GM10266 (cell line): ENCODE data around the gene MIF.

Source experiments
- DNase-seq: peaks from one replicate; pipeline ENCODE4 v3.0.0; 2012; ENCODE audit errors: extremely low spot score
- TF ChIP-seq, protein P1 (sequence below): IDR thresholded peaks from 2 replicates; pipeline ENCODE4 v1.5.1; 2012; ENCODE audit warnings: mild to moderate bottlenecking, low read depth; ENCODE audit not compliant: control insufficient read depth, insufficient read depth; ENCODE audit errors: missing control alignments

MIF gene

DNA sequence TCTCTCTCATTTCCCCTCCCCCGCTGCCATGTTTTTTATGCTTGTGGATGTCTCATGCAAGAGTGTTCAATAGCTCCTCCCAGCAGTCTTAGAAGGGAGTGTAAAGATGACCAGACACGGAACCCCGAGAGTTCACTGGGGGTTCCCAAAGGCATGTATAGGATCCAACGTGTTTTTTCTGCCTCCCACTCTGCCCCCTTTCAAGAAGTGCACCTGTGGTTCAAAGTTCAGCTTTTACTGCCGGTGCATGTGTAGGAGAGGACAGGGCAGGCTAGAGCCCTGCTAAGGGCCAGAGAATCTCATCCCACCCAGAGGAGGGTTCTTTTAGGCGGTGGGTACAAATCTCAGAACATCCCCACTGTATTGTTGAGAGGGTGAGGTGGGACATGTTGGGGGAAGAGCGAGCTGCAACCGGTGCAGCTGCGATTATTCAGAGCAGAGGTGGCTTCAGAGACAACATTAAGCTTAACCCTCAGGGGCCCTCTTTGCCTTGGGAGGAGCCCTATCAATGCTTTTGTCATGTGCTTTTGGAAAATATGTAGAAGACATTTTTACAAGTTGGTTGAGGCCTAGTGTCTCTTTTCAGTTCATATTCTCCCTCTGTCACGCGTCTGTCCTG, 14.5 kb downstream of the MIF start:
- DNase-seq = no peak
- TF ChIP-seq, protein P1, sequence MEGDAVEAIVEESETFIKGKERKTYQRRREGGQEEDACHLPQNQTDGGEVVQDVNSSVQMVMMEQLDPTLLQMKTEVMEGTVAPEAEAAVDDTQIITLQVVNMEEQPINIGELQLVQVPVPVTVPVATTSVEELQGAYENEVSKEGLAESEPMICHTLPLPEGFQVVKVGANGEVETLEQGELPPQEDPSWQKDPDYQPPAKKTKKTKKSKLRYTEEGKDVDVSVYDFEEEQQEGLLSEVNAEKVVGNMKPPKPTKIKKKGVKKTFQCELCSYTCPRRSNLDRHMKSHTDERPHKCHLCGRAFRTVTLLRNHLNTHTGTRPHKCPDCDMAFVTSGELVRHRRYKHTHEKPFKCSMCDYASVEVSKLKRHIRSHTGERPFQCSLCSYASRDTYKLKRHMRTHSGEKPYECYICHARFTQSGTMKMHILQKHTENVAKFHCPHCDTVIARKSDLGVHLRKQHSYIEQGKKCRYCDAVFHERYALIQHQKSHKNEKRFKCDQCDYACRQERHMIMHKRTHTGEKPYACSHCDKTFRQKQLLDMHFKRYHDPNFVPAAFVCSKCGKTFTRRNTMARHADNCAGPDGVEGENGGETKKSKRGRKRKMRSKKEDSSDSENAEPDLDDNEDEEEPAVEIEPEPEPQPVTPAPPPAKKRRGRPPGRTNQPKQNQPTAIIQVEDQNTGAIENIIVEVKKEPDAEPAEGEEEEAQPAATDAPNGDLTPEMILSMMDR = no peak

DNA sequence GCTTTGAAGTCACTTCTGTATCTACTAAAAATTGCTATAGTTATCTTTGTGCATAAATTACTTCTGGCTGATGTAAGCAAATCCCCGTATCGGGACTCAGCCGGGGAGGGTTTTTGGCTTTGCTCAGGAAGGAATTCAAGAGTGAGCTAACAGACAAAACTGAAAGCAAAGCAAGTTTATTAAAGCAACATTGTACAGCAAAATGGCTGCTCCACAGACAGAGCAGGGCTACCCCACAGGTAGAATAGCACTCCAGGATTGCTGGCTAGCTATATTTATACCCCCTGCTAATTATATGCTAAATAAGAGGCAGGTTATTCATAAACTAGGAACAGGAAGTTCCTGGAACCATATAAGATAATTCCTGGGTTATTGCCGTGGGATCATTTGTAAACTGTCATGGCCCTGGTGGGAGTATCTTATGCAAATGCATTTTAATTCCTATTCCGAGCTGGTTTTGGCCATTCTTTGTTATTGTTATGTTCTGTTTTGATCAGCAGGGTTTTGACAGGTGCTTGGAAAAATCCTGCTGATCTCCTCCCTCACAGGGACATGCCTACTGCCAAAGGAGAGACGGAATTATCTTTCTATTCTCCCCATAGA, 15.2 kb downstream of the MIF start:
- TF ChIP-seq, protein P1 = no peak
- no peak for DNase-seq

- no peak for DNase-seq
- TF ChIP-seq, protein P1 = no peak
Measured at GRCh38 chr22:23910496-23911190, 16.5 kb downstream of the MIF start.

- DNase-seq = no peak
- TF ChIP-seq, protein P1 = no peak
Measured at GRCh38 chr22:23911318-23911980, 17.3 kb downstream of the MIF start.

DNA sequence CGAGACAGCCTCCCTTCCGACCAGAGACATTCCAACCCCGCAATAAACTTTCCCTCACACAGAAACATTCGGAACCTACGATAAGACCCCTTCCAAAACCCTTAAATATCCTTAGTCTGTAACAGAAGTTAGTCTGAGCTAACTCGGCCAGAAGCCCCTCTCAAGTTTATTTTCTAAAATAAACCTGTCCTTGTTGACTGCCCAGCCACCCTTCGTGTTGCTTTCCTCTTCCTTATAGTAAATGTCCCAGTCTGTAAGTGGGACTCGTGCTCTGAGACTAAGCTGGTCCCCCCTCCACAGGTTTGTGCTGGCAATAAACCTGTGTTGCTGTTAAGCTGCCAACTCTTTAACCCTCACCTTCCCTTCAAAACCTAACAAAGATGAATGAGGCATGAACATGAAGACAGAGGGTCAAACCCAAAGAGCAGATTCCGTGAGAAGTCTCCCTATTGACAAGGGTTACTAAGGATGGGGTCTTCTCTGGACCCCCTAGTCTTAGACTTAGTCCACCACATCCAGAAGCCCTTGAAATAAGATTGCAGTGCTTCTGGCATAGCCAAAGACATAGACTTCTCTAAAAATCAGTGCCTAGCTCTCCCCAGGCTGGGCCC, 18.2 kb downstream of the MIF start:
- no peak for DNase-seq
- TF ChIP-seq, protein P1 = no peak

- TF ChIP-seq, protein P1 = no peak
- peak; percentile 50 for DNase-seq
Measured at GRCh38 chr22:23913306-23913660, 19.1 kb downstream of the MIF start.
